GM12874 (cell line): Measurements from ENCODE around the gene ZDHHC6.

Experiments used
- CTCF ChIP-seq: IDR thresholded peaks from 2 replicates; pipeline ENCODE4 v1.5.1; 2011; ENCODE audit warnings: low read depth, mild to moderate bottlenecking, control low read depth, low read length, moderate library complexity; ENCODE audit not compliant: insufficient read depth

The ZDHHC6 gene

GRCh38 chr10:112421731-112422130, 25.0 kb downstream of the ZDHHC6 start:
- no peak for TF ChIP-seq CTCF

DNA sequence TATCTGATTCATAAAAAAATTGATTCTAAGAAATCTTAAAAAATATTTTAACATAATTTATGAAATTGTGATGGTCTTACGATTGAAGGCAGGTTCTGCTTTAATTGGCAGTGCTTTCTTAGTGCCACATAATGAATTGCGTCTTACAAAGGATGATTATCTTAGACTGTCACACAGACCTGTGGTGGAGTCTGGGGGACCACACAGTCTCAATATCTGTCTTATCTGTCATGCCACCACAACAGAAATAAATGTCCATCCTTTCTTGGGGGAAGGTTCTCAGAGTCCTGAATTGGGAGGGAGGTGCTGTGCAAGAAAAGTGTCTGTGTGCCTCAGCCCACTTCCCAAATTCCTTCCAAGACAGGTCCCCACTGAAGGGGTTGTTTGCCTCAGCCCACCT, 34.0 kb downstream of the ZDHHC6 start:
- no peak for TF ChIP-seq CTCF

- no peak for TF ChIP-seq CTCF
Observed at GRCh38 chr10:112409755-112410154, 37.0 kb downstream of the ZDHHC6 start.

DNA sequence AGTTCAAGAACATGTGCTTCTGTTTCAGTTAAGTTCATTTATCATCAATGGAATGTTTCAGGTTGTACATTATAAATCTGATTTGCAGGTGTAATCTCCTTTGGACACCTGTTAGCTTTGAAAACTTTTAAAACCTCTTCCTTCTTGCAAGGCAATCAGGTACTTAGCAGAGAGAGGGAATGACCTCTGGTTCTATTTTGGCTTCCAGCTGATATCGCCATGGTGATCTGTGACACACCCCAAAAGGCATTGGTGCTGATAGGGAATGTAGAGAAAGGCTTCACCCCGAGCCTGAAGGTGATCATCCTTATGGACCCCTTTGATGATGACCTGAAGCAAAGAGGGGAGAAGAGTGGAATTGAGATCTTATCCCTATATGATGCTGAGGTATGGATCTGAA, 37.4 kb downstream of the ZDHHC6 start:
- no peak for TF ChIP-seq CTCF

DNA sequence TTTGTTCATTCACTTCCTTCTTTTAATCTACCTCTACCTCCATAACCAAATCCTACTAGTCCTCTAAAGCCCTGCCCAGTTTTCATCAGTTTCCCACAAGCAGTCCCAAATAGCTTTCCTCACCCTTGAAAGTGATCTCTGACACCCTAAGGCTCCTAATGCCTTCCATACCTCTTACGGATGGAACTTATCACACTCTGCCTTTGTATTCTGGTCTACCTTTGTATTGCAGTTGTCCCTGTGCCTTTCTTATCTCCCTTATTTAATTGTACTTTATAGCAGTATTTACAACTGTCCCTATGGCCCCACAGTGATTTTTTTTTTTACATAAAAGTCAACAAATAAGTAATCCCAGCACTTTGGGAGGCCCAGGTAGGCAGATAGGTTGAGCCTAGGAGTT, 39.0 kb downstream of the ZDHHC6 start:
- no peak for TF ChIP-seq CTCF

DNA sequence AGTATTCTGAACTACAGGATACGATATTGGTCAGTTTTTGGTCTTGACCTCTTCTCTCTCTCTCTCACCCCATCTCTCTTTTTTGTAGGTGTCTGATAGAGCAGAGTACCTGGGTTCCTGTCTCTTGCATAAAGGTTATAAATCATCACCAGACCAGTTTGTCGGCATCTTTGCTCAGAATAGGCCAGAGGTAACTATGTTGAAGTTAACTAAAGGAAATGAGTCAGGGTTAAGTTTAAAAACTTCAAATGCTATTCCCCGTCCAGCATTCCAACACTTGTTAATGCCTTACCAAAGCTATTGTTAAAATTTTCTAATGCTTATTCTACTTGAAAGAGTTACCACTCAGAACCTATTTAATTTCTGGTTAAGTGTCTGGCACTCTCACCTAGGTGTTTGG, 42.1 kb downstream of the ZDHHC6 start:
- TF ChIP-seq CTCF = no peak

DNA sequence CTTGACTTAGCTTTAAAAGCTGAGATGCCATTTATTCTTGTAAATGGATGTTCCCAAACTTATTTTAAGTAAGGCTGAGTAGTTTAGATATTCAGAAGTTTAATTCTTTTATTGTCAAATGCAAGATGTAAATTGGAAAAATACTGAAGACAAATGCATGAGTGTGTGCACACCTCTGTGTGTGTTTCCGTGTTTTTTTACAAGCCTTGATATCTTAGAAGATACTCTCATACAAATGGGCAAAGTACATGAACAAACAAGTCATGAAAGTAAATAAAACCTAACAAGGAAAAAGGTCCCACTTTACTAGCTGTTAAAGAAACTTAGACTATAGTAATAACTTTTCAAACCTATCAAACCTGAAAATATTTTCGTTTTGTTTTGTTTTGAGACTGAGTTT, 43.8 kb downstream of the ZDHHC6 start:
- no peak for TF ChIP-seq CTCF

DNA sequence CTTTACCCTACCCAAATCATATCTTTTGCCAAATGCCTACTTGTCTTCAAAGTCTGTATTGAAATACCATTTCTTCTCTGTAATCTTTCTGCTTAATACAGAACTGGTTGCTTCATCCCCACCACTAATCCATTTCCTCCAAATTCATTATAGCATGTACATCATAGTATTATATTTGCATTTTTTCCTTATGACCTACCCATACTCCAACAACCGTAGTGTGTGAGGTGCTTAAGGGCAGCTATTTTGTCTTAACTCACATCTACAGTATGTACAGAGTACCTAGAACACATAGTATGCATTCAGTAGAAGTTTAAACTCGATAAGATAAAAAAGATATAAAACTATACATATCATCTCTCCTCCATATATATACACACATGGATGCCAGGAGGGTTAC, 49.1 kb downstream of the ZDHHC6 start:
- TF ChIP-seq CTCF = no peak
